ENCODE measurements around the gene REC8. TPM values are rescaled to one million over a fixed set of nuclear protein-coding genes. Genes with fewer than 3 reads are reported as not detected.

Gene REC8
- total and polyA plus RNA-seq, 2 of the 13 experiments (the other 11 are each of a cell fraction or from before 2014, with no cell fraction given): 3.4 to 14.7 TPM

- TF ChIP-seq NFYB (CRISPR knock-in tag; IDR thresholded peaks at IDR 0.05) (peak; percentile 91), SALL2 (CRISPR knock-in tag; IDR thresholded peaks at IDR 0.05) (peak; percentile 32; the same call in 1 of the 2 replicates), PLSCR1 (CRISPR knock-in tag; IDR thresholded peaks at IDR 0.05; ENCODE audit: borderline replicate concordance) (no peak), ZNF513 (CRISPR knock-in tag; conservative IDR thresholded peaks at IDR 0.05) (peak; percentile 88; the same call in 1 of the 2 replicates), ATF6 (CRISPR knock-in tag; conservative IDR thresholded peaks at IDR 0.05) (no peak), CSRNP2 (CRISPR knock-in tag; conservative IDR thresholded peaks at IDR 0.05; ENCODE audit: low read depth) (no peak), ZNF431 (CRISPR knock-in tag; IDR thresholded peaks at IDR 0.05; ENCODE audit: borderline replicate concordance, low read depth) (no peak), ZSCAN29 (CRISPR knock-in tag; conservative IDR thresholded peaks at IDR 0.05) (0 out of 2 replicates have a peak, but pooled peaks have one; percentile 20), TRIM24 (CRISPR knock-in tag; IDR thresholded peaks at IDR 0.05) (no peak), ZNF414 (CRISPR knock-in tag; IDR thresholded peaks at IDR 0.05) (no peak), TSC22D2 (CRISPR knock-in tag; IDR thresholded peaks at IDR 0.05; ENCODE audit: borderline replicate concordance) (no peak), ZHX1 (CRISPR knock-in tag; IDR thresholded peaks at IDR 0.05; ENCODE audit: low read depth) (peak; percentile 67; the same call in 1 of the 2 replicates), HOXA3 (CRISPR knock-in tag; IDR thresholded peaks at IDR 0.05) (peak; percentile 41; the same call in 1 of the 2 replicates), ZNF614 (CRISPR knock-in tag; IDR thresholded peaks at IDR 0.05; ENCODE audit: borderline replicate concordance) (no peak; the same call in 1 of the 2 replicates), SOX5 (CRISPR knock-in tag; IDR thresholded peaks at IDR 0.05; ENCODE audit: borderline replicate concordance) (peak; percentile 7), KDM5B (CRISPR knock-in tag; IDR thresholded peaks at IDR 0.05; ENCODE audit: borderline replicate concordance) (peak; percentile 78), FOSL2 (CRISPR knock-in tag; IDR thresholded peaks at IDR 0.05) (peak; percentile 8; the same call in 1 of the 2 replicates)
These were observed 24.7 kb upstream of the REC8 start, which contains the start of gene RNF31 (continued) for GRCh38 chr14:24146978-24147760.

Measured in HepG2 (cell line).